B cell (primary cell): Measurements from ENCODE around the gene BOC. TPM values are rescaled to one million over a fixed set of nuclear protein-coding genes. Genes with fewer than 3 reads are reported as not detected.

Source experiments
- ATAC-seq: fragments of 200-7000 bp; cut with Tn5 transposase; one replicate; pipeline ENCODE4 v1.10.0; 2021; ENCODE audit warnings: low read depth, mild to moderate bottlenecking, moderate number of reproducible peaks, moderate library complexity
- CTCF ChIA-PET: fragments of 350-600 bp; sonication (Branson Sonifier 250); formaldehyde crosslinking; loops from one replicate; lab custom pipeline; 2021; ENCODE audit warnings: antibody characterized with exemption, inconsistent platforms; lab: Charles Lee
- POLR2A ChIA-PET: fragments of 350-600 bp; sonication (Branson Sonifier 250); formaldehyde crosslinking; loops from one replicate; lab custom pipeline; 2021; ENCODE audit warnings: antibody characterized with exemption; lab: Charles Lee
- DNase-seq: peaks from one replicate; pipeline ENCODE4 v3.0.0; 2013
- H2AFZ ChIP-seq: 2 replicates; pipeline ENCODE4 v1.6.1; 2012; ENCODE audit warnings: mild to moderate bottlenecking, low read depth, low read length; ENCODE audit not compliant: insufficient read depth, poor library complexity, severe bottlenecking
- H3K27ac ChIP-seq, 2 donors: 1 replicate in 1 of 2; 2 replicates in 1 of 2; pipeline ENCODE4 v1.5.1; 2012 to 2013; ENCODE audit warnings: low read length in 2 of 2, mild to moderate bottlenecking in 2 of 2, moderate library complexity in 1 of 2
- H3K27me3 ChIP-seq, 4 experiments: fragments of 200-600 bp in 1 of 4; sonication (generic) in 1 of 4; replicated peaks in 1 of 4; 1 replicate in 2 of 4; 2 replicates in 2 of 4; pipeline versions ENCODE4 v1.6.1 to v1.7.0; 2013 to 2016; ENCODE audit warnings: low read length in 3 of 4, mild to moderate bottlenecking in 2 of 4, mixed read lengths in 1 of 4, moderate library complexity in 1 of 4; ENCODE audit not compliant: insufficient read depth in 4 of 4, control insufficient read depth in 3 of 4; ENCODE audit errors: control extremely low read depth in 1 of 4
- H3K36me3 ChIP-seq, 2 experiments: replicated peaks in 1 of 2; 1 replicate in 1 of 2; 2 replicates in 1 of 2; pipeline versions ENCODE4 v1.6.1 to v1.7.1; 2013; ENCODE audit warnings: low read length in 1 of 2; ENCODE audit not compliant: insufficient read depth in 2 of 2, control insufficient read depth in 1 of 2; ENCODE audit errors: control extremely low read depth in 1 of 2, extremely low read depth in 1 of 2
- H3K4me1 ChIP-seq, 2 donors: fragments of 200-600 bp in 1 of 2; sonication (generic) in 1 of 2; 1 replicate in 1 of 2; 2 replicates in 1 of 2; pipeline versions ENCODE4 v1.5.1 to v1.6.1; 2013 to 2017; ENCODE audit warnings: low read length in 2 of 2; ENCODE audit not compliant: control insufficient read depth in 2 of 2, insufficient read depth in 2 of 2
- H3K4me2 ChIP-seq: replicated peaks from 2 replicates; pipeline ENCODE3; 2012; ENCODE audit warnings: mild to moderate bottlenecking, low read depth, low read length; ENCODE audit not compliant: poor library complexity, severe bottlenecking
- H3K4me3 ChIP-seq, 5 experiments: fragments of 200-600 bp in 1 of 5; sonication (generic) in 1 of 5; 1 replicate in 3 of 5; 2 replicates in 2 of 5; pipeline versions ENCODE4 v1.5.1 to v1.7.0; 2011 to 2016; ENCODE audit warnings: low read length in 4 of 5, mild to moderate bottlenecking in 4 of 5, low read depth in 2 of 5, control low read depth in 1 of 5, moderate library complexity in 1 of 5; ENCODE audit not compliant: insufficient read depth in 1 of 5; ENCODE audit errors: control extremely low read depth in 1 of 5, extremely low read depth in 1 of 5
- H3K79me2 ChIP-seq: fragments of 200-600 bp; sonication (generic); one replicate; pipeline ENCODE4 v1.6.0; 2016; ENCODE audit warnings: low read length; ENCODE audit not compliant: control insufficient read depth, insufficient read depth
- H3K9ac ChIP-seq: fragments of 200-600 bp; sonication (generic); 2 replicates; pipeline ENCODE4 v1.6.1; 2017; ENCODE audit warnings: mild to moderate bottlenecking, low read length, moderate library complexity
- H3K9me3 ChIP-seq, 3 donors: one replicate each; pipeline versions ENCODE4 v1.6.1 to v1.7.1; 2013; ENCODE audit warnings: low read length in 2 of 3; ENCODE audit not compliant: control insufficient read depth in 2 of 3, insufficient read depth in 1 of 3; ENCODE audit errors: control extremely low read depth in 1 of 3
- H4K20me1 ChIP-seq: 2 replicates; pipeline ENCODE4 v1.6.0; 2012; ENCODE audit warnings: mild to moderate bottlenecking, low read length; ENCODE audit not compliant: insufficient read depth, control insufficient read depth, poor library complexity, severe bottlenecking
- H3K27ac Mint-ChIP-seq: one replicate; pipeline ENCODE4 v1.8.0; 2021; ENCODE audit warnings: mixed read lengths
- H3K27me3 Mint-ChIP-seq: one replicate; pipeline ENCODE4 v1.8.0; 2021; ENCODE audit warnings: mixed read lengths
- H3K4me1 Mint-ChIP-seq: one replicate; pipeline ENCODE4 v1.8.0; 2021; ENCODE audit warnings: mixed read lengths
- H3K4me3 Mint-ChIP-seq: one replicate; pipeline ENCODE4 v1.8.0; 2021; ENCODE audit warnings: mixed read lengths
- H3K9me3 Mint-ChIP-seq: one replicate; pipeline ENCODE4 v1.8.0; 2022; ENCODE audit warnings: mixed read lengths; ENCODE audit not compliant: insufficient read depth
- CTCF ChIP-seq: fragments of 200-600 bp; IDR thresholded peaks from one replicate; pipeline ENCODE4 v1.8.0; 2022; ENCODE audit warnings: antibody characterized with exemption, mild to moderate bottlenecking
- EZH2 ChIP-seq: IDR thresholded peaks from 2 replicates; pipeline ENCODE4 v1.6.1; 2012; ENCODE audit warnings: borderline replicate concordance, low read depth, mild to moderate bottlenecking, moderate library complexity, low read length; ENCODE audit not compliant: insufficient read depth, poor library complexity, severe bottlenecking
- WGBS: methylation state at CpG from one replicate; pipeline ENCODE4 v1.1.5; 2013; ENCODE audit warnings: missing lambda C conversion rate; ENCODE audit not compliant: insufficient coverage; 5-methylcytosine and 5-hydroxymethylcytosine counted together
- intact Hi-C: fragments of 100-400 bp; cut with micrococcal nuclease; formaldehyde crosslinking; loops from one replicate; pipeline ENCODE4 v1.10.0; 2022
- polyA plus RNA-seq: library from polyadenylated mRNA; depleted of rRNA; stranded (reverse); fragments of >200 nt; gene quantifications from 2 replicates; pipeline ENCODE4 v1.2.3, GENCODE V29; 2012
- total RNA-seq, 2 donors: library from RNA; stranded (reverse); fragments of 120-200 nt in 1 of 2; gene quantifications; 1 replicate in 1 of 2; 2 replicates in 1 of 2; pipeline versions ENCODE4 v1.2.3 to v1.2.4, GENCODE V29; 2013 to 2022

BOC gene
- total and polyA plus RNA-seq, 2 donors (not counting 1 experiment from before 2014, with no cell fraction given): 0.12 to 2.0 TPM

- no peak for DNase-seq
- Mint-ChIP-seq H3K9me3 (no peaks in the 10 kb centered on the region), H3K27ac (no peak overlapping the region), H3K4me3 (no peak overlapping the region), H3K27me3 (peaks cover 19% of the 10 kb centered on the region), H3K4me1 (no peaks in the 10 kb centered on the region)
- Histone ChIP-seq H3K9me3 (no peaks in the 10 kb centered on the region), H3K36me3 (no peaks in the 10 kb centered on the region), H2AFZ (no peak overlapping the region), H3K4me2 (no peak overlapping the region), H3K27ac (no peak overlapping the region), H3K9ac (no peak overlapping the region), H3K27me3 (no peaks in the 10 kb centered on the region), H4K20me1 (no peaks in the 10 kb centered on the region), H3K4me1 (no peaks in the 10 kb centered on the region), H3K4me3 (no peak overlapping the region), H3K79me2 (no peaks in the 10 kb centered on the region)
- ChIA-PET POLR2A (no interaction called here), CTCF (interaction anchor here (1.6 to 2.6 kb wide), 2 partner anchors 24 to 26 kb away, joined by 5 to 8 read pairs; no protein-coding TSS in a partner anchor)
- WGBS: 85% methylated on average over 9 of the region's 10 CpGs
- no peak for ATAC-seq
- intact Hi-C loops: no loop called here
- TF ChIP-seq EZH2: no peak
- TF ChIP-seq CTCF: no peak
Measured at GRCh38 chr3:113264283-113265131, 53.1 kb downstream of the BOC start.

GRCh38 chr3:113265231-113265630, 53.9 kb downstream of the BOC start:
- Histone ChIP-seq H3K4me3 (no peak overlapping the region), H3K27ac (no peak overlapping the region), H3K9me3 (no peaks in the 10 kb centered on the region), H3K4me2 (no peak overlapping the region), H3K4me1 (no peaks in the 10 kb centered on the region), H2AFZ (no peak overlapping the region), H3K36me3 (no peaks in the 10 kb centered on the region), H4K20me1 (no peaks in the 10 kb centered on the region), H3K9ac (no peak overlapping the region), H3K79me2 (no peaks in the 10 kb centered on the region), H3K27me3 (no peaks in the 10 kb centered on the region)
- H3K4me3 Mint-ChIP-seq: no peak overlapping the region
- DNase-seq (no peak), ATAC-seq (no peak)
- H3K9me3 Mint-ChIP-seq: no peaks in the 10 kb centered on the region
- TF ChIP-seq EZH2 (no peak), CTCF (no peak)
- POLR2A ChIA-PET: no interaction called here
- intact Hi-C loops: no loop called here
- no peak overlapping the region for H3K27ac Mint-ChIP-seq
- peaks cover 19% of the 10 kb centered on the region for H3K27me3 Mint-ChIP-seq
- no peaks in the 10 kb centered on the region for H3K4me1 Mint-ChIP-seq
- WGBS: no CpG with 5 or more reads among the region's 5 CpGs
- CTCF ChIA-PET: interaction anchor here (1.0 to 2.6 kb wide), 4 partner anchors 17 to 128 kb away, joined by 3 to 8 read pairs (median 4); no protein-coding TSS in a partner anchor
